GM19025 (cell line): Measurements from ENCODE around the gene RAG1.
"Not testable (repeated sequence)": the region's sequence is repeated elsewhere in the genome, so short reads cannot be mapped to it uniquely, and the experiment has no call there.

Source experiments
- ATAC-seq: cut with Tn5 transposase; IDR thresholded peaks from one replicate; pipeline ENCODE4 v1.9.1; 2021; ENCODE audit warnings: mild to moderate bottlenecking, low read depth, moderate library complexity; ENCODE audit not compliant: unreplicated experiment

RAG1 gene

GRCh38 chr11:36567694-36568093, at the start of gene RAG1:
Gene RAG1 (plus strand): TSS chr11:36568007. CDS start chr11:36573305, 5,298 bp downstream.
- no peak for ATAC-seq

GRCh38 chr11:36530840-36531239, 37.0 kb upstream of the RAG1 start:
- no peak for ATAC-seq

DNA sequence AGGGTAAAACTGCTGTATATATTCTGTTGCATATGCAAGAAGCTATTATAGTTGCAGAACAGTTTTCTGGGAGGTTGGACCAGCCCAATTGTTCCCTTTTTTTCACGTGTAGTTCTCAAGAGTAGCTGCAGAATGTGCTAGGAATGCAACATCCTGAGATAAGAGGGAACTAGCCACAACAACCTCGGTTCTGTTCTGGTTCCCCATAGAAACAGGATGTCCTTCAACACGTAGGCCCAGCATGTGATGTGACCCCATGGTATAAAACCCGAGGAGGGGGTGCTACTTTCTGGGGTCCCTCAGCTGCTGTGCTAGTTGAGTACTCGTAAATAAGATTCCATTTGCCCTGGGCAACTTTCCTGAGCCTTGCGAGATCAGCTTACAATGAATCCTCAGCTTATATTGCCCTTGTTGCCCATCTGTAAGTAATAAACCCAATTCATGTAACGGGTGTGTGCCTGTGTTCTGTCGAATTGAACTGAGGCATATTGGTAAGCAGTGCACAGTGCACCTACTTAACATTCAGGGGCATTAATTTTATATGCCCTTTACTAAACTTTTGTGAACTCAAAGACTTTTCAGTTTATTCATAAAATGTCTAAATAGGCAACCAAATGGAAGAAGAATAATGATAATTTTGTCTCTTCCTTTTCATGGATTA, 34.7 kb upstream of the RAG1 start:
- ATAC-seq, result no peak

DNA sequence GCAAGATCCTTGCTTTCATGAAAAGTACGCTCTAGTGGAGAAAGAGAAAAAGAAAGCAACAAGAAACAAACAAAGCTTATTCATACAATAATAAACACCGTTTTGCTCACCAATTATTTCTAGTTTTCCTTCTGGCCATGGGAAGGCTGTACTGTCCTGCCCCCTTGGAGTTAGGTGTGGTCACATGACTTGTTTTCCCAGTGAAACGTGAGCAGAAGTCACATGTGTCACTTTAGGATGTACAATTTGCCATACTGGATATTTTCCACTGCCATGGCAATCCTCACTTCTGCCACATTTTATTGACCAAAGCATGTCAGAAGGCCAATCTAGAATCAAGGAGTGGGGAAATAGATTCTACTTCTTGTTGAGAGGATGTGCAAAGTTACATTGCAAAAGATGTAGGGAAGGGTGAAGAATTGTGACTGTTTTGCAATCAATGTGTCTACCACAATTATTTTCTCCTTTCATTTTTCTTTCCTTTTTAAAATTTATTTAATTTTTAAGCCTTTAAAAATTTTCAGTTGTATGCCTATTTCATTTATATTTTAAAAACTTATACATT, 33.4 kb upstream of the RAG1 start:
- ATAC-seq, result no peak

GRCh38 chr11:36540998-36541397, 26.8 kb upstream of the RAG1 start:
- ATAC-seq, result peak; percentile 96

GRCh38 chr11:36550385-36551115, 17.3 kb upstream of the RAG1 start:
- no peak for ATAC-seq

- ATAC-seq, result not testable (repeated sequence)
Measured at GRCh38 chr11:36557390-36557789, 10.4 kb upstream of the RAG1 start.

- no peak for ATAC-seq
Measured at GRCh38 chr11:36557991-36558390, 9.8 kb upstream of the RAG1 start.

GRCh38 chr11:36558571-36559413, 9.0 kb upstream of the RAG1 start:
- ATAC-seq, result peak; percentile 94

- ATAC-seq, result peak; percentile 59
Measured at GRCh38 chr11:36564376-36565030, 3.3 kb upstream of the RAG1 start.

DNA sequence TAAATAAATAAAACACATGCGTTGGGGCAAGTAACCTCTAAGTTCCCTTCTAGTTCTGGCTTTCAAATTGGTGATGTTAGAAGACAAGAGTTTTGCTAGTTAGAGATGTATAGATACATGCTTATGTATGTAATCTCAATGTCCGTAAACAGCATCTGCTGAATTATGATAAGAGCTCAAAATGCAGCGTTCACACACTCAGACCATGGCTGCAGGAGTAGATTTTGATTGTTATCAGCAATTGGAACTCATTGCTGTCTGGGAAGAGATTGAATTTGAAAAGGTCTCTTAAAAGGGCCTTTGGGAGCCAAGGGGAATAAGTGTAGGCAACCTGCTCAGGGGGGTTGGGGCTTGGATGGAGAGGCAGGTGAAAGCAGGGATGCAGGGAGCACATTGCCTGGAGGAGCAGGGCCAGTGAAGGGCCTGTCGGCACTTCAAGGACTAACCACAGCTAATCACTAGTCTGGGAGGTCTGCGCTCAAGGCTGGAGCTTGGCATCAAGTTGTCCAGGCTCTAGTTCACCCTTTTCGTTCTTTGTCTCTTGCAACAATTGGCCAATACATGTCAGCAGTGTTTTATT, 2.7 kb upstream of the RAG1 start:
- ATAC-seq, result no peak

GRCh38 chr11:36566407-36567053, 1.3 kb upstream of the RAG1 start:
- ATAC-seq, result no peak

GRCh38 chr11:36569095-36569494, 1.3 kb downstream of the RAG1 start:
- no peak for ATAC-seq

- ATAC-seq, result no peak
Measured at GRCh38 chr11:36574486-36574885, 6.7 kb downstream of the RAG1 start.

DNA sequence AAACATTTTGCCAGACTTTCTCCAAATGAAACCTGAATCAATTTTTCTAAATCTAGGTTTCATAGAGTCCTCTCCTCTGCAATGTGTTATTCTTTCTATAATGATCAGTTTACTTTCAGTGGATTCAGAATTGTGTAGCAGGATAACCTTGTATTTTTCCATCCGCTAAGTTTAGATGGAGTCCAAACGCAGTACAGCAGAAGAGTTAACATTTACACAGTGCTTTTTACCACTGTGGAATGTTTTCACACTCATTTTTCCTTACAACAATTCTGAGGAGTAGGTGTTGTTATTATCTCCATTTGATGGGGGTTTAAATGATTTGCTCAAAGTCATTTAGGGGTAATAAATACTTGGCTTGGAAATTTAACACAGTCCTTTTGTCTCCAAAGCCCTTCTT, 9.6 kb downstream of the RAG1 start:
- ATAC-seq, result no peak

DNA sequence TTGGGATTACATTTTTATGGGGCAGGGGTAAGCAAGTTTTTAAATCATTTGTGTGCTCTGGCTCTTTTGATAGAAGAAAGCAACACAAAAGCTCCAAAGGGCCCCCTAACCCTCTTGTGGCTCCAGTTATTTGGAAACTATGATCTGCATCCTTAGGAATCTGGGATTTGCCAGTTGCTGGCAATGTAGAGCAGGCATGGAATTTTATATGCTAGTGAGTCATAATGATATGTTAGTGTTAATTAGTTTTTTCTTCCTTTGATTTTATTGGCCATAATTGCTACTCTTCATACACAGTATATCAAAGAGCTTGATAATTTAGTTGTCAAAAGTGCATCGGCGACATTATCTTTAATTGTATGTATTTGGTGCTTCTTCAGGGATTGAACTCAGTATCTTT, 10.1 kb downstream of the RAG1 start:
- ATAC-seq, result no peak

DNA sequence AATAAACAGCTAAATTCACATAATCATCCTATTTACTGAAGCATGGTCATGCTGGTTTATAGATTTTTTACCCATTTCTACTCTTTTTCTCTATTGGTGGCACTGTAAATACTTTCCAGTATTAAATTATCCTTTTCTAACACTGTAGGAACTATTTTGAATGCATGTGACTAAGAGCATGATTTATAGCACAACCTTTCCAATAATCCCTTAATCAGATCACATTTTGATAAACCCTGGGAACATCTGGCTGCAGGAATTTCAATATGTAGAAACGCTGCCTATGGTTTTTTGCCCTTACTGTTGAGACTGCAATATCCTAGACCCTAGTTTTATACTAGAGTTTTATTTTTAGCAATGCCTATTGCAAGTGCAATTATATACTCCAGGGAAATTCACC, 10.7 kb downstream of the RAG1 start:
- ATAC-seq, result no peak

- no peak for ATAC-seq
Measured at GRCh38 chr11:36581536-36581935, 13.7 kb downstream of the RAG1 start.

DNA sequence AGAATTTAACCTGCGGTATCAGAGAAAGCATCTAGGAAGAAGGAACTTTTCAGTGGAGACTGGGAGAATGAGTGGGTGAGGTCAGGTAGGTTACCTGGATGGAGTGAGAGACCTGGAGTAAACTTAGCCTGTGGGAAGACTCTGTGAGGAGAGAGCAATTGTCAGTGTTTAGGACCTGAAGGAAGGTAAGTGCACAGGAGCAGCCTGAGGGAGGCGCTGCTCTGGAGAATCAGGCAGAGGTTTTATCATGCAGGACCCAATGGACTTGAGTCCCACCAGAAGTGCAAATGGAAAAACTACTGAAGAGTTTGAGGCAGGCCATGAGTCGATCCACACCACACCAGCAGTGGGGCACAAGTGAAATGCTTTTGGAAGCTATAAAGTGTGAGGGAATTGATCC, 15.9 kb downstream of the RAG1 start:
- ATAC-seq, result no peak

DNA sequence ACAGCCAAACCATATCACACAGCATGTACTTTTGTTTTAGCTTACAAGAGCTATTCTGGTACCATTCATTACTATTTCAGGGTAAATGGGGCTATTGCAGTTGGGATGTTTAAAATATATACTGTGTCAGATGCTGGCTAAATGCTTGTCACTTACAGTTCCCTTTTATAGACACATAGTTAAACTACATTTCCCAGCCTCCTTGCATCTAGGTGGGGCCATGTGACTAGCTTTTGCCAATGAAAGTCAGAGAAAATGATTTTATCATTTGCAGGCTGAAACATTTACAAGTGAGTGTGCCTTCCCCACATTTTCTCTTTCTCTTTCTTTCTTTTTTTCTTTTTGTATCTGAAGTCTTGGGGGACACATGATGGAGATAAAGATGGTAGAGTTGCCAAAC, 18.7 kb downstream of the RAG1 start:
- no peak for ATAC-seq
